Measurements from ENCODE around the gene TBX1. TPM values are rescaled to one million over a fixed set of nuclear protein-coding genes. Genes with fewer than 3 reads are reported as not detected.

The TBX1 gene
- total and polyA plus RNA-seq, 2 experiments from 2014 or later: 0.07 TPM; not detected in 1

- Histone ChIP-seq H2AFZ (no peak overlapping the region), H3K79me2 (no peaks in the 10 kb centered on the region), H3K36me3 (replicated peaks; ENCODE audit: insufficient read depth, low read depth) (no peaks in the 10 kb centered on the region), H4K20me1 (ENCODE audit: insufficient read depth, poor library complexity, severe bottlenecking) (no peaks in the 10 kb centered on the region), H3K4me1 (ENCODE audit: insufficient read depth) (peaks cover 10% of the 10 kb centered on the region), H3K4me2 (no peak overlapping the region), H3K27me3 (peaks cover 75% of the 10 kb centered on the region), H3K4me3 (no peak overlapping the region), H3K9me3 (ENCODE audit: low read depth) (no peaks in the 10 kb centered on the region), H3K9me2 (replicated peaks; ENCODE audit: insufficient read depth) (no peaks in the 10 kb centered on the region), H3K27ac (no peak overlapping the region)
- 82% methylated on average over 14 of the region's 14 CpGs for WGBS (ENCODE audit: low lambda C conversion rate, missing lambda C conversion rate)
- TF ChIP-seq EZH2 (IDR thresholded peaks at IDR 0.05; ENCODE audit: borderline replicate concordance) (no peak), EZH2phosphoT487 (IDR thresholded peaks at IDR 0.05; ENCODE audit: low read depth, severe bottlenecking, unreplicated experiment) (no peak), CTCF (IDR thresholded peaks at IDR 0.05; ENCODE audit: poor library complexity) (no peak)
- DNase-seq (ENCODE audit: low spot score): no peak
These were observed 6.4 kb upstream of the TBX1 start for GRCh38 chr22:19753996-19754700.

GRCh38 chr22:19754701-19755144, 5.9 kb upstream of the TBX1 start:
- Histone ChIP-seq H3K27me3 (peaks cover 81% of the 10 kb centered on the region), H3K9me3 (ENCODE audit: low read depth) (no peaks in the 10 kb centered on the region), H3K4me1 (ENCODE audit: insufficient read depth) (peaks cover 10% of the 10 kb centered on the region), H3K4me2 (peak overlapping the region; percentile 67), H3K27ac (no peak overlapping the region), H3K36me3 (replicated peaks; ENCODE audit: insufficient read depth, low read depth) (no peaks in the 10 kb centered on the region), H3K9me2 (replicated peaks; ENCODE audit: insufficient read depth) (no peaks in the 10 kb centered on the region), H2AFZ (no peak overlapping the region), H3K4me3 (no peak overlapping the region), H3K79me2 (no peaks in the 10 kb centered on the region), H4K20me1 (ENCODE audit: insufficient read depth, poor library complexity, severe bottlenecking) (peaks cover under 1% of the 10 kb centered on the region)
- no peak for DNase-seq (ENCODE audit: low spot score)
- 34% methylated on average over 12 of the region's 14 CpGs for WGBS (ENCODE audit: low lambda C conversion rate, missing lambda C conversion rate)
- no peak for TF ChIP-seq EZH2phosphoT487 (IDR thresholded peaks at IDR 0.05; ENCODE audit: low read depth, severe bottlenecking, unreplicated experiment)
- no peak for TF ChIP-seq CTCF (IDR thresholded peaks at IDR 0.05; ENCODE audit: poor library complexity)
- no peak for TF ChIP-seq EZH2 (IDR thresholded peaks at IDR 0.05; ENCODE audit: borderline replicate concordance)

- peaks cover 13% of the 10 kb centered on the region for H3K4me1 ChIP-seq (ENCODE audit: insufficient read depth)
These were observed 5.3 kb upstream of the TBX1 start for GRCh38 chr22:19755145-19755710.

More at GRCh38 chr22:19755145-19755710, 5.3 kb upstream of the TBX1 start:
- Histone ChIP-seq H3K9me3 (ENCODE audit: low read depth) (no peaks in the 10 kb centered on the region), H3K27ac (no peak overlapping the region), H3K27me3 (peaks cover 86% of the 10 kb centered on the region), H3K36me3 (replicated peaks; ENCODE audit: insufficient read depth, low read depth) (no peaks in the 10 kb centered on the region), H3K79me2 (no peaks in the 10 kb centered on the region), H3K4me3 (no peak overlapping the region), H3K4me2 (peak overlapping the region; percentile 67), H3K9me2 (replicated peaks; ENCODE audit: insufficient read depth) (no peaks in the 10 kb centered on the region), H4K20me1 (ENCODE audit: insufficient read depth, poor library complexity, severe bottlenecking) (peaks cover 6% of the 10 kb centered on the region), H2AFZ (no peak overlapping the region)
- DNase-seq (ENCODE audit: low spot score): no peak
- 3% methylated on average over 37 of the region's 59 CpGs for WGBS (ENCODE audit: low lambda C conversion rate, missing lambda C conversion rate)
- TF ChIP-seq CTCF (IDR thresholded peaks at IDR 0.05; ENCODE audit: poor library complexity) (no peak), EZH2 (IDR thresholded peaks at IDR 0.05; ENCODE audit: borderline replicate concordance) (peak; percentile 97), EZH2phosphoT487 (IDR thresholded peaks at IDR 0.05; ENCODE audit: low read depth, severe bottlenecking, unreplicated experiment) (peak; percentile 5)

Measured in hepatocyte (in vitro differentiated cells).